CD4-positive, alpha-beta T cell (primary cell): ENCODE data around the gene SYNCRIP. TPM values are rescaled to one million over a fixed set of nuclear protein-coding genes. Genes with fewer than 3 reads are reported as not detected.
A peak's percentile ranks its signal among the peaks of the same experiment; 100 is the strongest.

Experiments used
- ATAC-seq: fragments of 200-7000 bp; cut with Tn5 transposase; one replicate; pipeline ENCODE4 v1.10.0; 2022; ENCODE audit warnings: mild to moderate bottlenecking; ENCODE audit not compliant: poor library complexity
- CTCF ChIA-PET: fragments of 350-600 bp; sonication (Branson Sonifier 250); formaldehyde crosslinking; loops from one replicate; lab custom pipeline; 2021; ENCODE audit warnings: antibody characterized with exemption, inconsistent platforms; lab: Charles Lee
- POLR2A ChIA-PET: fragments of 350-600 bp; sonication (Branson Sonifier 250); formaldehyde crosslinking; loops from one replicate; lab custom pipeline; 2021; ENCODE audit warnings: antibody characterized with exemption, inconsistent platforms; lab: Charles Lee
- DNase-seq, 14 experiments: peaks; one replicate each; pipeline ENCODE4 v3.0.0-alpha.2; 2013 to 2020; ENCODE audit warnings: mixed read lengths in 2 of 14
- H3K27ac ChIP-seq, 2 donors: one replicate each; pipeline versions ENCODE4 v1.5.1 to v1.7.0; 2013; ENCODE audit warnings: low read length in 2 of 2, low read depth in 1 of 2, mild to moderate bottlenecking in 1 of 2
- H3K27me3 ChIP-seq, 2 experiments: 1 replicate in 1 of 2; 2 replicates in 1 of 2; pipeline versions ENCODE4 v1.6.1 to v1.7.0; 2013; ENCODE audit warnings: low read length in 2 of 2, control low read depth in 1 of 2, mild to moderate bottlenecking in 1 of 2, moderate library complexity in 1 of 2; ENCODE audit not compliant: insufficient read depth in 2 of 2, control insufficient read depth in 1 of 2
- H3K36me3 ChIP-seq: one replicate; pipeline ENCODE4 v1.6.1; 2013; ENCODE audit warnings: low read length, control low read depth; ENCODE audit not compliant: insufficient read depth
- H3K4me1 ChIP-seq: one replicate; pipeline ENCODE4 v1.6.1; 2013; ENCODE audit warnings: low read length, control low read depth; ENCODE audit not compliant: insufficient read depth
- H3K4me3 ChIP-seq: one replicate; pipeline ENCODE4 v1.5.1; 2013; ENCODE audit warnings: mild to moderate bottlenecking, low read length, moderate library complexity
- H3K9me3 ChIP-seq, 2 experiments: 1 replicate in 1 of 2; 2 replicates in 1 of 2; pipeline versions ENCODE4 v1.6.1 to v1.7.0; 2013; ENCODE audit warnings: low read length in 2 of 2, mild to moderate bottlenecking in 2 of 2, control low read depth in 1 of 2, moderate library complexity in 1 of 2; ENCODE audit not compliant: control insufficient read depth in 1 of 2, insufficient read depth in 1 of 2
- H3K27ac Mint-ChIP-seq: one replicate; pipeline ENCODE4 v1.8.0; 2020; ENCODE audit warnings: mixed read lengths
- H3K27me3 Mint-ChIP-seq: one replicate; pipeline ENCODE4 v1.8.0; 2021; ENCODE audit warnings: mixed read lengths
- H3K36me3 Mint-ChIP-seq: one replicate; pipeline ENCODE4 v1.8.0; 2021; ENCODE audit warnings: low read depth, mixed read lengths
- H3K4me1 Mint-ChIP-seq: one replicate; pipeline ENCODE4 v1.8.0; 2021; ENCODE audit warnings: low read depth, mixed read lengths
- H3K4me3 Mint-ChIP-seq: one replicate; pipeline ENCODE4 v1.8.0; 2020; ENCODE audit warnings: mild to moderate bottlenecking, mixed read lengths
- H3K9me3 Mint-ChIP-seq: one replicate; pipeline ENCODE4 v1.8.0; 2020; ENCODE audit warnings: mixed read lengths
- CTCF ChIP-seq: fragments of 200-600 bp; IDR thresholded peaks from one replicate; pipeline ENCODE4 v1.8.0; 2022; ENCODE audit warnings: antibody characterized with exemption, mild to moderate bottlenecking
- intact Hi-C, 2 experiments: fragments of 100-400 bp; cut with DNase I in 1 of 2; cut with micrococcal nuclease in 1 of 2; formaldehyde crosslinking; loops; one replicate each; pipeline versions ENCODE4 v1.15.1 to v1.9.0; 2023 to 2025; cut with DNase I, micrococcal nuclease
- total RNA-seq, 174 experiments: library from RNA in 2 of 174; stranded (reverse) in 2 of 174; gene quantifications; one replicate each; pipeline ENCODE4 v1.2.3 and lab custom pipeline; 2021 to 2026

The SYNCRIP gene
- total RNA-seq, 2 experiments from 2014 or later, result 53.2 to 58.3 TPM

GRCh38 chr6:85612690-85613474 lies 29.8 kb downstream of the SYNCRIP start:
- H3K4me1 Mint-ChIP-seq, result peaks cover 5% of the 10 kb centered on the region
- H3K27ac Mint-ChIP-seq, result peak overlapping the region; percentile 33

GRCh38 chr6:85610182-85610895 lies 32.3 kb downstream of the SYNCRIP start:
- Mint-ChIP-seq H3K36me3 (peaks cover 80% of the 10 kb centered on the region), H3K27me3 (no peaks in the 10 kb centered on the region), H3K4me1 (peaks cover 15% of the 10 kb centered on the region), H3K4me3 (no peak overlapping the region), H3K9me3 (no peaks in the 10 kb centered on the region), H3K27ac (peak overlapping the region; percentile 46)
- H3K4me1 ChIP-seq, result no peaks in the 10 kb centered on the region
- POLR2A ChIA-PET, result interaction anchor here (0.9 to 1.1 kb wide), 2 partner anchors 32 to 68 kb away, joined by 3 read pairs; partner anchors contain the start of gene SYNCRIP
- no peak for TF ChIP-seq CTCF
- ATAC-seq (no peak), DNase-seq (no peak)
- CTCF ChIA-PET, result no interaction called here
- intact Hi-C loops, result no loop called here
- H3K9me3 ChIP-seq, result no peaks in the 10 kb centered on the region
- H3K27me3 ChIP-seq, result no peaks in the 10 kb centered on the region
- H3K27ac ChIP-seq, result no peak overlapping the region
- H3K36me3 ChIP-seq, result peaks cover 71% of the 10 kb centered on the region
- no peak overlapping the region for H3K4me3 ChIP-seq

More at GRCh38 chr6:85612690-85613474, 29.8 kb downstream of the SYNCRIP start:
- ChIA-PET CTCF (interaction anchor here (1.7 kb wide), 1 partner anchor 63 kb away, joined by 4 read pairs; no protein-coding TSS in a partner anchor), POLR2A (interaction anchor here (1.2 kb wide), 1 partner anchor 65 kb away, joined by 4 read pairs; no protein-coding TSS in a partner anchor)
- H3K36me3 Mint-ChIP-seq, result peaks cover 89% of the 10 kb centered on the region
- H3K27ac ChIP-seq, result no peak overlapping the region
- H3K4me1 ChIP-seq, result no peaks in the 10 kb centered on the region
- no peaks in the 10 kb centered on the region for H3K9me3 ChIP-seq
- H3K9me3 Mint-ChIP-seq, result no peaks in the 10 kb centered on the region
- intact Hi-C loops, result no loop called here
- ATAC-seq (no peak), DNase-seq (no peak)
- H3K36me3 ChIP-seq, result peaks cover 92% of the 10 kb centered on the region
- H3K4me3 Mint-ChIP-seq, result no peak overlapping the region
- no peaks in the 10 kb centered on the region for H3K27me3 ChIP-seq
- no peak overlapping the region for H3K4me3 ChIP-seq
- H3K27me3 Mint-ChIP-seq, result no peaks in the 10 kb centered on the region
- no peak for TF ChIP-seq CTCF

GRCh38 chr6:85602100-85602499 lies 40.6 kb downstream of the SYNCRIP start:
- Histone ChIP-seq H3K27ac (no peak overlapping the region), H3K4me1 (no peaks in the 10 kb centered on the region), H3K36me3 (peaks cover under 1% of the 10 kb centered on the region), H3K9me3 (peaks cover 0 to 3% of the 10 kb centered on the region in 2 experiments), H3K4me3 (no peak overlapping the region), H3K27me3 (no peaks in the 10 kb centered on the region)
- no peak overlapping the region for H3K4me3 Mint-ChIP-seq
- TF ChIP-seq CTCF, result no peak
- ChIA-PET CTCF (interaction anchor here (0.7 to 1.3 kb wide), 2 partner anchors 22 to 38 kb away, joined by 3 read pairs; no protein-coding TSS in a partner anchor), POLR2A (interaction anchor here (1.4 to 1.5 kb wide), 2 partner anchors 9 to 76 kb away, joined by 4 to 6 read pairs; no protein-coding TSS in a partner anchor)
- H3K4me1 Mint-ChIP-seq, result peaks cover 18% of the 10 kb centered on the region
- no peaks in the 10 kb centered on the region for H3K27me3 Mint-ChIP-seq
- H3K27ac Mint-ChIP-seq, result no peak overlapping the region
- peaks cover 8% of the 10 kb centered on the region for H3K36me3 Mint-ChIP-seq
- ATAC-seq (no peak), DNase-seq (no peak)
- no peaks in the 10 kb centered on the region for H3K9me3 Mint-ChIP-seq
- intact Hi-C loops, result no loop called here
